ENCODE data around the gene NAA38.

The NAA38 gene

GRCh38 chr17:7856811-7857712 is at the start of gene NAA38 (continued):
- peak; percentile 7; the same call in 1 of the 2 replicates for TF ChIP-seq PRDM4 (tag by site-specific recombination; IDR thresholded peaks at IDR 0.05)
- no peak for TF ChIP-seq ZNF223 (tag by site-specific recombination; IDR thresholded peaks at IDR 0.05)
- no peak for TF ChIP-seq HOXD13 (CRISPR knock-in tag; IDR thresholded peaks at IDR 0.05; ENCODE audit: borderline replicate concordance)

- Histone ChIP-seq H3K4me1 (ENCODE audit: control insufficient read depth, insufficient read depth, low read length) (peaks cover 10% of the 10 kb centered on the region; the same call in 1 of the 2 replicates), H3K27ac (ENCODE audit: extremely low read depth, low read depth, low read length) (peak overlapping the region; percentile 60), H3K9me3 (ENCODE audit: control insufficient read depth, insufficient read depth, low read depth, low read length) (no peaks in the 10 kb centered on the region), H3K36me3 (ENCODE audit: control insufficient read depth in 2 of 2, insufficient read depth in 1 of 2, low read length in 2 of 2) (peaks cover 58 to 99% of the 10 kb centered on the region in 2 experiments), H3K4me3 (ENCODE audit: low read depth, low read length) (no peak overlapping the region)
- POLR2A ChIA-PET: interaction anchor here (0.8 to 1.1 kb wide), 2 partner anchors 9 to 12 kb away, joined by 3 to 7 read pairs; partner anchors contain the start of gene RNF227
- CTCF ChIA-PET: interaction anchor here (0.6 to 4.0 kb wide), 5 partner anchors 10 to 154 kb away, joined by 3 to 16 read pairs (median 5); no protein-coding TSS in a partner anchor
- TF ChIP-seq ZNF335 (tag by site-specific recombination; conservative IDR thresholded peaks at IDR 0.05) (peak; percentile 41), ZNF214 (tag by site-specific recombination; IDR thresholded peaks at IDR 0.05; ENCODE audit: borderline replicate concordance) (no peak), TCF7L2 (IDR thresholded peaks at IDR 0.05; ENCODE audit: borderline replicate concordance, low read depth, low read length) (peak; percentile 83), ZNF488 (tag by site-specific recombination; IDR thresholded peaks at IDR 0.05) (no peak), ELK4 (IDR thresholded peaks at IDR 0.05; ENCODE audit: borderline replicate concordance, low read depth, low read length) (no peak), HOXA7 (CRISPR knock-in tag; IDR thresholded peaks at IDR 0.05; ENCODE audit: borderline replicate concordance) (no peak), ZBTB49 (tag by site-specific recombination; IDR thresholded peaks at IDR 0.05; ENCODE audit: low read depth) (no peak), KLF16 (tag by site-specific recombination; IDR thresholded peaks at IDR 0.05) (no peak), HOXD13 (CRISPR knock-in tag; IDR thresholded peaks at IDR 0.05; ENCODE audit: borderline replicate concordance) (no peak), BCL11B (tag by site-specific recombination; IDR thresholded peaks at IDR 0.05; ENCODE audit: low read depth) (no peak), ZNF423 (tag by site-specific recombination; IDR thresholded peaks at IDR 0.05) (peak; percentile 86), ZNF155 (tag by site-specific recombination; IDR thresholded peaks at IDR 0.05) (no peak), PBX3 (CRISPR knock-in tag; IDR thresholded peaks at IDR 0.05) (no peak), ZNF24 (tag by site-specific recombination; IDR thresholded peaks at IDR 0.05) (no peak), PRDM4 (tag by site-specific recombination; IDR thresholded peaks at IDR 0.05) (no peak), ZNF133 (tag by site-specific recombination; IDR thresholded peaks at IDR 0.05) (no peak), SCRT2 (tag by site-specific recombination; IDR thresholded peaks at IDR 0.05) (peak; percentile 48; the same call in 1 of the 2 replicates), TRIM28 (IDR thresholded peaks at IDR 0.05; ENCODE audit: borderline replicate concordance, low read length) (peak; percentile 58; the same call in 1 of the 2 replicates), OSR2 (tag by site-specific recombination; IDR thresholded peaks at IDR 0.05) (peak; percentile 51; the same call in 1 of the 2 replicates), YY1 (tag by site-specific recombination; IDR thresholded peaks at IDR 0.05) (no peak), SALL2 (tag by site-specific recombination; IDR thresholded peaks at IDR 0.05; ENCODE audit: borderline replicate concordance) (no peak)
These were observed 46.1 kb upstream of the NAA38 start for GRCh38 chr17:7903154-7904103.

Data from HEK293 (cell line).